ENCODE measurements around the gene TLNRD1. TPM values are rescaled to one million over a fixed set of nuclear protein-coding genes. Genes with fewer than 3 reads are reported as not detected.

Gene TLNRD1
- total and polyA plus RNA-seq, 11 donors = 3.2 to 30.8 (median 7.9) TPM

- peaks cover 0 to 5% (median 0%) of the 10 kb centered on the region in 12 donors for H3K9me3 ChIP-seq
- no peaks in the 10 kb centered on the region for H3K27me3 ChIP-seq
- H3K27ac ChIP-seq = no peak overlapping the region
- TF ChIP-seq CTCF (IDR thresholded peaks at IDR 0.05) (peak; percentile 25 to 49 (median 42)), POLR2A (IDR thresholded peaks at IDR 0.05) (no peak)
- 90 to 100% (median 98%) methylated on average over 1 of the region's 1 CpG for WGBS, 4 donors
- no peak overlapping the region for H3K4me3 ChIP-seq
- H3K36me3 ChIP-seq = no peaks in the 10 kb centered on the region
- intact Hi-C loops (cut with DNase I) = loop anchor here in 5 of 10 donors (5.0 to 10.0 kb wide), 5 partner anchors 109 to 1049 kb away; partner anchors contain the start of gene MEX3B (in 1 of the 5)
- DNase-seq = no peak
- H3K4me1 ChIP-seq = peaks cover 0 to 31% (median 10%) of the 10 kb centered on the region in 12 donors
- no peak for ATAC-seq
These were observed 4.5 kb upstream of the TLNRD1 start for GRCh38 chr15:80996247-80996646.

- peaks cover 0 to 5% (median 0%) of the 10 kb centered on the region in 12 donors for H3K9me3 ChIP-seq
- no peak overlapping the region for H3K27ac ChIP-seq
- ATAC-seq (no peak), DNase-seq (no peak)
- peaks cover 0 to 6% (median 0%) of the 10 kb centered on the region in 9 donors for H3K36me3 ChIP-seq
- WGBS, 4 donors = 93 to 100% (median 95%) methylated on average over 1 of the region's 1 CpG
- no peak for TF ChIP-seq CTCF (IDR thresholded peaks at IDR 0.05)
- TF ChIP-seq POLR2A (IDR thresholded peaks at IDR 0.05) = no peak
- intact Hi-C loops (cut with DNase I) = loop anchor here in 5 of 10 donors (5.0 to 10.0 kb wide), 5 partner anchors 107 to 1047 kb away; partner anchors contain the start of gene MEX3B (in 1 of the 5)
- H3K27me3 ChIP-seq = peaks cover 0 to 7% (median 0%) of the 10 kb centered on the region in 9 donors
- H3K4me3 ChIP-seq = no peak overlapping the region
- H3K4me1 ChIP-seq = peaks cover 0 to 25% (median 7%) of the 10 kb centered on the region in 12 donors
These were observed 3.0 kb upstream of the TLNRD1 start for GRCh38 chr15:80997692-80998091.

GRCh38 chr15:80998251-80998650 is 2.5 kb upstream of the TLNRD1 start:
- TF ChIP-seq POLR2A (IDR thresholded peaks at IDR 0.05) (no peak), CTCF (IDR thresholded peaks at IDR 0.05) (no peak)

GRCh38 chr15:80999623-81000036 is 1.1 kb upstream of the TLNRD1 start:
- ATAC-seq (no peak), DNase-seq (peak in 3 of 5 donors; percentile 15 to 45 (median 24))
- H3K27ac ChIP-seq = peak overlapping the region; percentile 88 to 100 (median 99)
- WGBS, 4 donors = 58 to 64% (median 59%) methylated on average over 13 of the region's 13 CpGs
- H3K9me3 ChIP-seq = peaks cover 0 to 5% (median 0%) of the 10 kb centered on the region in 12 donors
- peaks cover 0 to 23% (median 7%) of the 10 kb centered on the region in 9 donors for H3K36me3 ChIP-seq
- peaks cover 0 to 7% (median 0%) of the 10 kb centered on the region in 9 donors for H3K27me3 ChIP-seq
- intact Hi-C loops (cut with DNase I) = loop anchor here (2.0 to 10.0 kb wide), 9 partner anchors 38 to 1045 kb away; partner anchors contain the start of gene MEX3B (in 1 of the 10)
- TF ChIP-seq CTCF (IDR thresholded peaks at IDR 0.05) (no peak), POLR2A (IDR thresholded peaks at IDR 0.05) (no peak)
- H3K4me1 ChIP-seq = peaks cover 2 to 45% (median 23%) of the 10 kb centered on the region in 12 donors
- H3K4me3 ChIP-seq = peak overlapping the region in 11 of 12 donors; percentile 72 to 98 (median 92)

More at GRCh38 chr15:80998251-80998650, 2.5 kb upstream of the TLNRD1 start:
- 74 to 90% (median 88%) methylated on average over 1 of the region's 1 CpG for WGBS, 4 donors
- intact Hi-C loops (cut with DNase I) = loop anchor here in 5 of 10 donors (5.0 to 10.0 kb wide), 5 partner anchors 107 to 1047 kb away; partner anchors contain the start of gene MEX3B (in 1 of the 5)
- Histone ChIP-seq H3K36me3 (peaks cover 0 to 11% (median 5%) of the 10 kb centered on the region in 9 donors), H3K4me3 (peak overlapping the region in 1 of 12 donors; percentile 14), H3K27me3 (peaks cover 0 to 7% (median 0%) of the 10 kb centered on the region in 9 donors), H3K4me1 (peaks cover 0 to 31% (median 10%) of the 10 kb centered on the region in 12 donors), H3K9me3 (peaks cover 0 to 5% (median 0%) of the 10 kb centered on the region in 12 donors), H3K27ac (peak overlapping the region in 7 of 12 donors; percentile 1 to 99 (median 50))
- ATAC-seq = no peak
- DNase-seq = no peak
